Loucy (cell line): ENCODE measurements around the gene SQOR.

Source experiments
- H2AFZ ChIP-seq: fragments of 200-600 bp; sonication (generic); 2 replicates; pipeline ENCODE4 v1.6.0; 2016; ENCODE audit warnings: antibody characterized with exemption, mild to moderate bottlenecking, low read length, moderate library complexity
- H3F3A ChIP-seq: fragments of 200-600 bp; 2 replicates; pipeline ENCODE4 v1.6.0; 2016; ENCODE audit warnings: antibody characterized with exemption, low read depth, mild to moderate bottlenecking
- H3K27me3 ChIP-seq: fragments of 200-600 bp; sonication (generic); 2 replicates; pipeline ENCODE4 v1.6.1; 2014; ENCODE audit warnings: low read length, mild to moderate bottlenecking; ENCODE audit not compliant: insufficient read depth, poor library complexity, severe bottlenecking
- H3K36me3 ChIP-seq: fragments of 200-600 bp; sonication (generic); 2 replicates; pipeline ENCODE4 v1.6.1; 2016; ENCODE audit warnings: low read length; ENCODE audit not compliant: insufficient read depth
- H3K4me1 ChIP-seq: fragments of 200-600 bp; sonication (generic); 2 replicates; pipeline ENCODE4 v1.5.1; 2014; ENCODE audit warnings: low read length, mild to moderate bottlenecking; ENCODE audit not compliant: insufficient read depth, poor library complexity, severe bottlenecking
- H3K4me2 ChIP-seq: fragments of 200-600 bp; sonication (generic); 2 replicates; pipeline ENCODE4 v1.6.0; 2014; ENCODE audit warnings: antibody characterized with exemption, low read length, low read depth, mild to moderate bottlenecking; ENCODE audit not compliant: poor library complexity, severe bottlenecking
- H3K4me3 ChIP-seq: fragments of 200-600 bp; sonication (generic); 2 replicates; pipeline ENCODE4 v1.5.1; 2014; ENCODE audit warnings: low read length, mild to moderate bottlenecking, mixed read lengths; ENCODE audit not compliant: poor library complexity, severe bottlenecking
- H3K79me2 ChIP-seq: fragments of 200-600 bp; sonication (generic); 2 replicates; pipeline ENCODE4 v1.6.1; 2014; ENCODE audit warnings: low read length; ENCODE audit not compliant: insufficient read depth
- H3K9ac ChIP-seq: fragments of 200-600 bp; sonication (generic); 2 replicates; pipeline ENCODE4 v1.6.0; 2014; ENCODE audit warnings: mild to moderate bottlenecking, low read depth, low read length, moderate library complexity; ENCODE audit not compliant: poor library complexity, severe bottlenecking
- H3K9me2 ChIP-seq: fragments of 200-600 bp; sonication (generic); replicated peaks from 2 replicates; pipeline ENCODE4 v1.6.1; 2016; ENCODE audit warnings: low read depth, low read length, mixed read lengths
- H3K9me3 ChIP-seq: fragments of 200-600 bp; sonication (generic); 2 replicates; pipeline ENCODE4 v1.6.1; 2014; ENCODE audit warnings: mild to moderate bottlenecking, antibody characterized with exemption, low read length, low read depth; ENCODE audit not compliant: insufficient read depth
- H4K20me1 ChIP-seq: fragments of 200-600 bp; sonication (generic); 2 replicates; pipeline ENCODE4 v1.6.0; 2014; ENCODE audit warnings: antibody characterized with exemption, low read length, mild to moderate bottlenecking; ENCODE audit not compliant: insufficient read depth, poor library complexity, severe bottlenecking
- EZH2phosphoT487 ChIP-seq: fragments of 200-600 bp; IDR thresholded peaks from 2 replicates; pipeline ENCODE4 v1.6.1; 2018; ENCODE audit warnings: antibody characterized with exemption, mild to moderate bottlenecking, moderate library complexity, borderline replicate concordance
- TF ChIP-seq, protein P1 (sequence below): fragments of 200-600 bp; sonication (generic); conservative IDR thresholded peaks from 2 replicates; pipeline ENCODE4 v1.5.1; 2014; ENCODE audit warnings: mild to moderate bottlenecking, antibody characterized with exemption, low read length

The SQOR gene

DNA sequence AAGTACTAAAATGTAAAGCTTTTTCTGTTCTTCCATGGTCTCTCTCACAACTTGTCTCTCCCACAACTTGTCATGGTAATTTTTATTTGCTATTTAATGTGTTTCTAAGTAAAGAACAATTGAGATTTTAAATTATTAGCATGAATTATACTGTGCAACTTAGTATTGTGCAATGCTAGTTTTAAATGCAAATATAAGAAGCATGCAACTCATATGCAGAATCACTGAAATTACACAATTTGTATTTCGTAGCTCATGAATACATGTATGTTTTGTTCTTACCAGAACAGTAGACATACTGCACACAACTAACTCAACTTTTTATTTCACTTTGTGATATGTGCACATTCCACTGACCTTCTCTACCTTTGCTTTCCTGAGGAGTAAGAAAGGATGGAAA, 96.5 kb downstream of the SQOR start:
- Histone ChIP-seq H3K79me2 (no peaks in the 10 kb centered on the region), H3K9me2 (no peaks in the 10 kb centered on the region), H3K9ac (no peak overlapping the region), H3K4me2 (no peak overlapping the region), H3K4me3 (no peak overlapping the region), H3K27me3 (no peaks in the 10 kb centered on the region), H3K4me1 (no peaks in the 10 kb centered on the region), H4K20me1 (no peaks in the 10 kb centered on the region), H2AFZ (no peak overlapping the region), H3F3A (no peaks in the 10 kb centered on the region), H3K9me3 (no peaks in the 10 kb centered on the region), H3K36me3 (no peaks in the 10 kb centered on the region)
- TF ChIP-seq, protein P1, sequence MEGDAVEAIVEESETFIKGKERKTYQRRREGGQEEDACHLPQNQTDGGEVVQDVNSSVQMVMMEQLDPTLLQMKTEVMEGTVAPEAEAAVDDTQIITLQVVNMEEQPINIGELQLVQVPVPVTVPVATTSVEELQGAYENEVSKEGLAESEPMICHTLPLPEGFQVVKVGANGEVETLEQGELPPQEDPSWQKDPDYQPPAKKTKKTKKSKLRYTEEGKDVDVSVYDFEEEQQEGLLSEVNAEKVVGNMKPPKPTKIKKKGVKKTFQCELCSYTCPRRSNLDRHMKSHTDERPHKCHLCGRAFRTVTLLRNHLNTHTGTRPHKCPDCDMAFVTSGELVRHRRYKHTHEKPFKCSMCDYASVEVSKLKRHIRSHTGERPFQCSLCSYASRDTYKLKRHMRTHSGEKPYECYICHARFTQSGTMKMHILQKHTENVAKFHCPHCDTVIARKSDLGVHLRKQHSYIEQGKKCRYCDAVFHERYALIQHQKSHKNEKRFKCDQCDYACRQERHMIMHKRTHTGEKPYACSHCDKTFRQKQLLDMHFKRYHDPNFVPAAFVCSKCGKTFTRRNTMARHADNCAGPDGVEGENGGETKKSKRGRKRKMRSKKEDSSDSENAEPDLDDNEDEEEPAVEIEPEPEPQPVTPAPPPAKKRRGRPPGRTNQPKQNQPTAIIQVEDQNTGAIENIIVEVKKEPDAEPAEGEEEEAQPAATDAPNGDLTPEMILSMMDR: no peak
- TF ChIP-seq EZH2phosphoT487: no peak

DNA sequence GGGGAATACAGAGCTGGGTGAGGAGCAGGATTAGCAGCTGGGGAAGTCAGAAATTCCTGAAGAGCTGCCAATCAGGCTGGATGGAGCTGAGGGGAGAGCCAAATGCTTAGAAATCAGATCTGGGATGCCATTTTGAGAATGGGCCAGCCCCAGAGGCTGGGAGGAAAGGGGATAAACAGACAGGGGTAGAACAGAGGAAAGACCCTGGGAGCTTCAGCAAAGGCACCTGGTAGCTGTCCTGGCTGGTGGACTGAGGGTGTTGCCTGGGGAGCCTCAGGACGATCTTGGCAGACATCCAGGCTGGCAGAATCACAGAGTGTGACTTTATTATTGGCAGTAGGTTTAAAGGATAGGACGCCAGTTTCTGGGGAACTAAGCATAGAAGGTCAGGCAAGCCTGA, 97.8 kb downstream of the SQOR start:
- no peaks in the 10 kb centered on the region for H4K20me1 ChIP-seq
- H3K79me2 ChIP-seq: no peaks in the 10 kb centered on the region
- no peak overlapping the region for H3K4me2 ChIP-seq
- H3K9me2 ChIP-seq: no peaks in the 10 kb centered on the region
- no peaks in the 10 kb centered on the region for H3K9me3 ChIP-seq
- no peaks in the 10 kb centered on the region for H3K4me1 ChIP-seq
- H3K4me3 ChIP-seq: no peak overlapping the region
- H3F3A ChIP-seq: no peaks in the 10 kb centered on the region
- no peaks in the 10 kb centered on the region for H3K27me3 ChIP-seq
- no peaks in the 10 kb centered on the region for H3K36me3 ChIP-seq
- TF ChIP-seq, protein P1: no peak
- no peak for TF ChIP-seq EZH2phosphoT487
- H3K9ac ChIP-seq: no peak overlapping the region
- H2AFZ ChIP-seq: no peak overlapping the region

DNA sequence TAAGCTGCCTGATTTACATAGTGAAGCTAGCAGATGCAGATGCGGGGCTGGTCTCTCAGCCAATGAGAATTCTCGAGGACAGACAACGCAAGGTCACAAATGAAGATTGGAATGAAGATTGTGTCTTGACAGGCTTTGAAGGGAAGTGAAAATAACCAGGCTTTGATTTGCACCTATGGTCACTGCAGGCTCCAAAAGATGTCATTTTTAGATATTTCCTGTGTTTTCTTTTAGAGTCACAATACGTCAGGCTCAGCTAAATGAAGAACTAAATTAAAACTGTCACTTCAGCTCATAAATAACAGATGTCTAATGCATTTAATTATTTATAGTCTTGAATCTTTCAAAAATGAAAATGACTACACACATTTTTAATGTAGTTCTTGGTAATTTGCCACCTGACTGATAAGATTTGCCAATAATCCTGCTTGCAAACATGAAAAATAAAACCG, 99.5 kb downstream of the SQOR start:
- H3K79me2 ChIP-seq: no peaks in the 10 kb centered on the region
- no peaks in the 10 kb centered on the region for H3F3A ChIP-seq
- H3K9me3 ChIP-seq: no peaks in the 10 kb centered on the region
- no peaks in the 10 kb centered on the region for H4K20me1 ChIP-seq
- TF ChIP-seq, protein P1: no peak
- no peak for TF ChIP-seq EZH2phosphoT487
- no peak overlapping the region for H3K9ac ChIP-seq
- H2AFZ ChIP-seq: no peak overlapping the region
- no peaks in the 10 kb centered on the region for H3K36me3 ChIP-seq
- H3K4me1 ChIP-seq: no peaks in the 10 kb centered on the region
- no peaks in the 10 kb centered on the region for H3K9me2 ChIP-seq
- H3K4me2 ChIP-seq: no peak overlapping the region
- no peak overlapping the region for H3K4me3 ChIP-seq
- H3K27me3 ChIP-seq: no peaks in the 10 kb centered on the region
